Ectodermal cell (in vitro differentiated cells): Measurements from ENCODE around the gene MLANA.

Source experiments
- H3K27ac ChIP-seq: 2 replicates; pipeline ENCODE4 v1.7.0; 2013; ENCODE audit warnings: mild to moderate bottlenecking, low read depth, low read length; ENCODE audit not compliant: insufficient read depth, poor library complexity, severe bottlenecking
- H3K27me3 ChIP-seq: 2 replicates; pipeline ENCODE4 v1.7.0; 2013; ENCODE audit warnings: mild to moderate bottlenecking, low read length; ENCODE audit not compliant: insufficient read depth, control insufficient read depth, poor library complexity, severe bottlenecking
- H3K36me3 ChIP-seq: one replicate; pipeline ENCODE4 v1.7.0; 2013; ENCODE audit warnings: low read length; ENCODE audit not compliant: control insufficient read depth, insufficient read depth
- H3K4me1 ChIP-seq: one replicate; pipeline ENCODE4 v1.7.0; 2013; ENCODE audit warnings: low read length; ENCODE audit not compliant: control insufficient read depth, insufficient read depth
- H3K4me3 ChIP-seq: 2 replicates; pipeline ENCODE4 v1.7.0; 2013; ENCODE audit warnings: low read depth, low read length, control low read depth; ENCODE audit not compliant: insufficient read depth
- H3K9me3 ChIP-seq: 2 replicates; pipeline ENCODE4 v1.7.0; 2013; ENCODE audit warnings: mild to moderate bottlenecking, low read length, moderate library complexity; ENCODE audit not compliant: control insufficient read depth
- WGBS, 2 experiments: methylation state at CpG; one replicate each; pipeline ENCODE4 v1.1.7; 2013; ENCODE audit warnings: missing lambda C conversion rate in 2 of 2; 5-methylcytosine and 5-hydroxymethylcytosine counted together

MLANA gene

GRCh38 chr9:5851445-5851844 lies 39.2 kb upstream of the MLANA start:
- no peak overlapping the region for H3K27ac ChIP-seq
- H3K27me3 ChIP-seq, result no peaks in the 10 kb centered on the region
- H3K4me3 ChIP-seq, result no peak overlapping the region
- no peaks in the 10 kb centered on the region for H3K9me3 ChIP-seq
- no peaks in the 10 kb centered on the region for H3K4me1 ChIP-seq
- WGBS, 2 experiments, result 92 to 97% methylated on average over 2 of the region's 2 CpGs
- H3K36me3 ChIP-seq, result no peaks in the 10 kb centered on the region

- H3K4me1 ChIP-seq, result no peaks in the 10 kb centered on the region
- H3K36me3 ChIP-seq, result no peaks in the 10 kb centered on the region
- WGBS, 2 experiments, result 82 to 90% methylated on average over 1 of the region's 1 CpG
- no peaks in the 10 kb centered on the region for H3K9me3 ChIP-seq
- H3K27me3 ChIP-seq, result no peaks in the 10 kb centered on the region
- no peak overlapping the region for H3K27ac ChIP-seq
- H3K4me3 ChIP-seq, result no peak overlapping the region
These were observed 37.7 kb upstream of the MLANA start for GRCh38 chr9:5852987-5853386.

GRCh38 chr9:5853617-5854016 lies 37.1 kb upstream of the MLANA start:
- Histone ChIP-seq H3K9me3 (no peaks in the 10 kb centered on the region), H3K27ac (no peak overlapping the region), H3K4me3 (no peak overlapping the region), H3K36me3 (no peaks in the 10 kb centered on the region), H3K4me1 (no peaks in the 10 kb centered on the region), H3K27me3 (no peaks in the 10 kb centered on the region)
- 86 to 87% methylated on average over 3 of the region's 3 CpGs for WGBS, 2 experiments

GRCh38 chr9:5854063-5854790 lies 36.5 kb upstream of the MLANA start:
- Histone ChIP-seq H3K9me3 (no peaks in the 10 kb centered on the region), H3K4me3 (no peak overlapping the region), H3K4me1 (no peaks in the 10 kb centered on the region), H3K36me3 (no peaks in the 10 kb centered on the region), H3K27me3 (no peaks in the 10 kb centered on the region), H3K27ac (no peak overlapping the region)
- 92 to 95% methylated on average over 3 to 4 of the region's 4 CpGs for WGBS, 2 experiments

GRCh38 chr9:5857928-5858327 lies 32.8 kb upstream of the MLANA start:
- H3K9me3 ChIP-seq, result no peaks in the 10 kb centered on the region
- no peaks in the 10 kb centered on the region for H3K27me3 ChIP-seq
- H3K36me3 ChIP-seq, result no peaks in the 10 kb centered on the region
- no peak overlapping the region for H3K27ac ChIP-seq
- H3K4me3 ChIP-seq, result no peak overlapping the region
- H3K4me1 ChIP-seq, result no peaks in the 10 kb centered on the region

GRCh38 chr9:5858833-5859232 lies 31.9 kb upstream of the MLANA start:
- H3K4me1 ChIP-seq, result no peaks in the 10 kb centered on the region
- H3K36me3 ChIP-seq, result no peaks in the 10 kb centered on the region
- H3K9me3 ChIP-seq, result no peaks in the 10 kb centered on the region
- H3K27ac ChIP-seq, result no peak overlapping the region
- 54 to 63% methylated on average over 3 of the region's 3 CpGs for WGBS, 2 experiments
- no peaks in the 10 kb centered on the region for H3K27me3 ChIP-seq
- no peak overlapping the region for H3K4me3 ChIP-seq

- Histone ChIP-seq H3K4me1 (peaks cover 4% of the 10 kb centered on the region), H3K9me3 (no peaks in the 10 kb centered on the region), H3K4me3 (no peak overlapping the region), H3K27ac (no peak overlapping the region), H3K36me3 (no peaks in the 10 kb centered on the region), H3K27me3 (no peaks in the 10 kb centered on the region)
- 90 to 95% methylated on average over 2 of the region's 2 CpGs for WGBS, 2 experiments
These were observed 27.5 kb upstream of the MLANA start for GRCh38 chr9:5863092-5863746.

GRCh38 chr9:5864446-5864845 lies 26.2 kb upstream of the MLANA start:
- H3K27ac ChIP-seq, result no peak overlapping the region
- H3K36me3 ChIP-seq, result no peaks in the 10 kb centered on the region
- H3K9me3 ChIP-seq, result no peaks in the 10 kb centered on the region
- H3K4me3 ChIP-seq, result no peak overlapping the region
- H3K27me3 ChIP-seq, result no peaks in the 10 kb centered on the region
- 55 to 59% methylated on average over 3 to 4 of the region's 4 CpGs for WGBS, 2 experiments
- H3K4me1 ChIP-seq, result peaks cover 4% of the 10 kb centered on the region

- Histone ChIP-seq H3K4me1 (peaks cover 4% of the 10 kb centered on the region), H3K9me3 (no peaks in the 10 kb centered on the region), H3K27ac (no peak overlapping the region), H3K36me3 (no peaks in the 10 kb centered on the region), H3K4me3 (no peak overlapping the region), H3K27me3 (no peaks in the 10 kb centered on the region)
- WGBS, 2 experiments, result 60 to 90% methylated on average over 1 of the region's 2 CpGs
These were observed 24.4 kb upstream of the MLANA start for GRCh38 chr9:5866272-5866671.

- H3K4me3 ChIP-seq, result no peak overlapping the region
- no peak overlapping the region for H3K27ac ChIP-seq
- H3K36me3 ChIP-seq, result no peaks in the 10 kb centered on the region
- no peaks in the 10 kb centered on the region for H3K9me3 ChIP-seq
- H3K4me1 ChIP-seq, result peaks cover 4% of the 10 kb centered on the region
- no peaks in the 10 kb centered on the region for H3K27me3 ChIP-seq
- 88 to 97% methylated on average over 3 of the region's 3 CpGs for WGBS, 2 experiments
These were observed 24.0 kb upstream of the MLANA start for GRCh38 chr9:5866685-5867084.
